Tibial nerve (tissue), 4 donors: ENCODE measurements around the gene AIG1. TPM values are rescaled to one million over a fixed set of nuclear protein-coding genes. Genes with fewer than 3 reads are reported as not detected.

Experiments
- DNase-seq, 2 donors: peaks; one replicate each; pipeline ENCODE4 v3.0.0-alpha.2; 2019; ENCODE audit warnings: low spot score in 2 of 2
- H3K27ac ChIP-seq, 4 donors: fragments of 200-600 bp; sonication (generic) in 3 of 4; one replicate each; pipeline ENCODE4 v1.5.1; 2017 to 2019; ENCODE audit warnings: mild to moderate bottlenecking in 1 of 4
- H3K27me3 ChIP-seq, 2 donors: fragments of 200-600 bp; sonication (generic) in 1 of 2; one replicate each; pipeline versions ENCODE4 v1.5.1 to v1.6.0; 2017 to 2019
- H3K36me3 ChIP-seq, 3 donors: fragments of 200-600 bp; sonication (generic); one replicate each; pipeline ENCODE4 v1.5.1; 2018 to 2019
- H3K4me1 ChIP-seq, 4 donors: fragments of 200-600 bp; sonication (generic) in 3 of 4; one replicate each; pipeline ENCODE4 v1.5.1; 2017 to 2019
- H3K4me3 ChIP-seq, 4 donors: fragments of 200-600 bp; sonication (generic) in 3 of 4; one replicate each; pipeline ENCODE4 v1.5.1; 2017 to 2019; ENCODE audit warnings: mild to moderate bottlenecking in 1 of 4, moderate library complexity in 1 of 4
- H3K9me3 ChIP-seq, 4 donors: fragments of 200-600 bp; sonication (generic) in 3 of 4; one replicate each; pipeline ENCODE4 v1.5.1; 2017 to 2019
- CTCF ChIP-seq, 5 experiments: fragments of 200-600 bp in 3 of 5; fragments of 450-650 bp in 2 of 5; sonication (generic) in 3 of 5; IDR thresholded peaks; one replicate each; pipeline ENCODE4 v1.5.1; 2016 to 2019; ENCODE audit warnings: antibody characterized with exemption in 5 of 5, mild to moderate bottlenecking in 3 of 5, moderate library complexity in 2 of 5
- EP300 ChIP-seq, 2 donors: sonication (generic); formaldehyde crosslinking; IDR thresholded peaks; one replicate each; pipeline ENCODE4 v1.6.1; 2017; ENCODE audit warnings: antibody characterized with exemption in 2 of 2, mild to moderate bottlenecking in 1 of 2
- POLR2A ChIP-seq, 2 donors: fragments of 450-650 bp; IDR thresholded peaks; one replicate each; pipeline ENCODE4 v1.6.1; 2017; ENCODE audit warnings: antibody characterized with exemption in 2 of 2, mild to moderate bottlenecking in 2 of 2, moderate library complexity in 2 of 2
- WGBS, 2 donors: methylation state at CpG; one replicate each; pipeline ENCODE4 v1.1.5; 2018; 5-methylcytosine and 5-hydroxymethylcytosine counted together
- total RNA-seq, 4 donors: library from RNA; depleted of rRNA; stranded (reverse); fragments of >200 nt; gene quantifications; one replicate each; pipeline ENCODE4 v1.1.0, GENCODE V29; 2016

Gene AIG1
- total RNA-seq, 4 donors from 2014 or later: 18.2 to 23.9 (median 22.2) TPM

DNA sequence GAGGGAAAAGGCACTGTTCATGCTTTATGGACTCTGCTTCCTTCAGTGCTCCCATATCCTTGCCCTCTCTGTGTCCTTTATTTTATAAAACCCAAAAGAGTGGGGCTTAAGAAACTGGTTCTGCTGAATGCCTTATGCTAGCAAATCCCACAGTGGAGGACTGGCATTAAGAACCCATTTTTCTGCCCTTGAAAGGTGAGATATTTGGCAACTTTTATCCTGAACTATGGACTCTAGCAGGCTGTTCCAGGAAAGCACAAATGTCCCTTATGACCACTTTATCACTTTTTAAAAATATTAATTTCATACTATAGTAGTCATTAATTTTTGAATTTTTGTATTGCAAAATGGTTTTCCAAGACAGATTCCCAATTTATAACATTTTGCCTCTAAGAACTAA lies 296.5 kb downstream of the AIG1 start:
- Histone ChIP-seq H3K27ac (no peak overlapping the region), H3K4me1 (no peaks in the 10 kb centered on the region), H3K4me3 (no peak overlapping the region), H3K36me3 (no peaks in the 10 kb centered on the region), H3K9me3 (peaks cover 0 to 31% (median 0%) of the 10 kb centered on the region in 4 donors), H3K27me3 (no peaks in the 10 kb centered on the region)
- TF ChIP-seq POLR2A (IDR thresholded peaks at IDR 0.05) (no peak), CTCF (IDR thresholded peaks at IDR 0.05) (no peak), EP300 (IDR thresholded peaks at IDR 0.05) (no peak)
- DNase-seq: no peak

GRCh38 chr6:143357561-143358255 lies 297.0 kb downstream of the AIG1 start:
- no peak for TF ChIP-seq CTCF (IDR thresholded peaks at IDR 0.05)
- peaks cover 0 to 27% (median 0%) of the 10 kb centered on the region in 4 donors for H3K9me3 ChIP-seq
- no peak for DNase-seq
- H3K27me3 ChIP-seq: no peaks in the 10 kb centered on the region
- no peak overlapping the region for H3K4me3 ChIP-seq
- H3K36me3 ChIP-seq: no peaks in the 10 kb centered on the region
- H3K4me1 ChIP-seq: no peaks in the 10 kb centered on the region
- 11 to 23% methylated on average over 1 of the region's 1 CpG for WGBS, 2 donors
- H3K27ac ChIP-seq: no peak overlapping the region

- no peak overlapping the region for H3K4me3 ChIP-seq
- H3K36me3 ChIP-seq: no peaks in the 10 kb centered on the region
- no peak overlapping the region for H3K27ac ChIP-seq
- no peak for TF ChIP-seq CTCF (IDR thresholded peaks at IDR 0.05)
- no peak for TF ChIP-seq EP300 (IDR thresholded peaks at IDR 0.05)
- no peak for TF ChIP-seq POLR2A (IDR thresholded peaks at IDR 0.05)
- no peaks in the 10 kb centered on the region for H3K9me3 ChIP-seq
- 75 to 78% methylated on average over 4 of the region's 4 CpGs for WGBS, 2 donors
- H3K4me1 ChIP-seq: no peaks in the 10 kb centered on the region
- no peaks in the 10 kb centered on the region for H3K27me3 ChIP-seq
- no peak for DNase-seq
Observed at GRCh38 chr6:143361536-143362191, 301.0 kb downstream of the AIG1 start.

GRCh38 chr6:143362192-143362558 lies 301.5 kb downstream of the AIG1 start:
- Histone ChIP-seq H3K9me3 (no peaks in the 10 kb centered on the region), H3K27ac (no peak overlapping the region), H3K4me3 (no peak overlapping the region), H3K36me3 (no peaks in the 10 kb centered on the region), H3K4me1 (no peaks in the 10 kb centered on the region), H3K27me3 (no peaks in the 10 kb centered on the region)
- WGBS, 2 donors: 79 to 88% methylated on average over 2 of the region's 2 CpGs
- TF ChIP-seq POLR2A (IDR thresholded peaks at IDR 0.05) (no peak), CTCF (IDR thresholded peaks at IDR 0.05) (no peak), EP300 (IDR thresholded peaks at IDR 0.05) (no peak)
- DNase-seq: no peak

DNA sequence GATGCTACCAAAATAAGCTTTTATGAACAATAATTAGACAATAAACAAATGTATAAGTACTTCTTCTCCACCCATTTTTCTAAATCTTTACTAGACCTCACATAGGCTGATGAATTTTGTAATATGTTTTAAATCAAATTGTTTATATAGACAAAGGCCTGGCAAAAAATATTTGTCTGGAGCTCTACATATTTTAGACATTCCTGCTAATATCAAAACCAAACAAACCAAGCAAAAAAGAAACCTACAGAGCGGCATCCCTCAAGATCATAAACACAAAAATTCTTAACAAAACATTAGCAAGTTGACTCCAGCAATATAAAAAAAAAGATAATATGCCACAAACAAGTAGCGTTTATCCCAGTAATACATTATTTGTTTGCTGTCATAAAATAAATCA lies 302.6 kb downstream of the AIG1 start:
- WGBS, 2 donors: 77 to 80% methylated on average over 2 of the region's 2 CpGs
- H3K27me3 ChIP-seq: no peaks in the 10 kb centered on the region
- H3K27ac ChIP-seq: no peak overlapping the region
- DNase-seq: no peak
- H3K4me1 ChIP-seq: no peaks in the 10 kb centered on the region
- no peaks in the 10 kb centered on the region for H3K9me3 ChIP-seq
- no peak overlapping the region for H3K4me3 ChIP-seq
- H3K36me3 ChIP-seq: no peaks in the 10 kb centered on the region
- TF ChIP-seq POLR2A (IDR thresholded peaks at IDR 0.05) (no peak), CTCF (IDR thresholded peaks at IDR 0.05) (no peak), EP300 (IDR thresholded peaks at IDR 0.05) (no peak)
